IPS-20b (cell line): Measurements from ENCODE around the gene NR3C2.

ENCODE experiments used
- H3K27ac ChIP-seq: one replicate; pipeline ENCODE4 v1.5.1; 2013; ENCODE audit warnings: low read length
- H3K27me3 ChIP-seq: 2 replicates; pipeline ENCODE4 v1.6.1; 2013; ENCODE audit warnings: mild to moderate bottlenecking, low read length, inconsistent platforms; ENCODE audit not compliant: insufficient read depth
- H3K36me3 ChIP-seq: 2 replicates; pipeline ENCODE4 v1.6.1; 2013; ENCODE audit warnings: low read depth, mild to moderate bottlenecking, inconsistent platforms, low read length, moderate library complexity; ENCODE audit not compliant: insufficient read depth
- H3K4me1 ChIP-seq: 2 replicates; pipeline ENCODE4 v1.6.1; 2013; ENCODE audit warnings: mild to moderate bottlenecking, control low read depth, inconsistent platforms, low read length, moderate library complexity; ENCODE audit not compliant: insufficient read depth
- H3K4me3 ChIP-seq: 2 replicates; pipeline ENCODE4 v1.5.1; 2013; ENCODE audit warnings: mild to moderate bottlenecking, low read length, inconsistent platforms
- H3K9ac ChIP-seq: 2 replicates; pipeline ENCODE4 v1.6.1; 2013; ENCODE audit warnings: low read depth, mild to moderate bottlenecking, inconsistent platforms, low read length, moderate library complexity
- H3K9me3 ChIP-seq: 2 replicates; pipeline ENCODE4 v1.6.1; 2013; ENCODE audit warnings: mild to moderate bottlenecking, low read depth, low read length, inconsistent platforms; ENCODE audit not compliant: insufficient read depth

The NR3C2 gene

DNA sequence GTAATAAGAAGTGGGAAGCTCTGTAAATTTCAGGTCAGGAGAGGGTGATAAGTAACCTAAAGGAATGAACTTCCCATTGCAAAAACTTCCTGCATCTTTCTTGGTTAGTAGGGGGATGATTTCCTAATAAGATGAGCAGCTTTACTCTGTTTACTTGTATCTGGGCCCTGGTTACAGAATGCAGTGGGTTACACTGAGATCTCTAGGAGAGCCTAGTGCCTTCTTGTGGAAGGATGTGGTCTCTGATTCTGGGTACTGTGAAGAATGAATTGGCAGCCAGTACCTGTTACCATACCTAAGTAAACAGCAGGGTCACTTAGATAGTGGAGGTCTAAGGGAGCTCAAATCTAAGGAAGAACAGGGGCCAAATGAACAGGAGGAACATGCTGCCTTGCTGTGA lies 389.8 kb downstream of the NR3C2 start:
- no peaks in the 10 kb centered on the region for H3K36me3 ChIP-seq
- H3K9me3 ChIP-seq: no peaks in the 10 kb centered on the region
- H3K9ac ChIP-seq: no peak overlapping the region
- no peaks in the 10 kb centered on the region for H3K27me3 ChIP-seq
- H3K27ac ChIP-seq: no peak overlapping the region
- H3K4me3 ChIP-seq: no peak overlapping the region
- no peaks in the 10 kb centered on the region for H3K4me1 ChIP-seq

DNA sequence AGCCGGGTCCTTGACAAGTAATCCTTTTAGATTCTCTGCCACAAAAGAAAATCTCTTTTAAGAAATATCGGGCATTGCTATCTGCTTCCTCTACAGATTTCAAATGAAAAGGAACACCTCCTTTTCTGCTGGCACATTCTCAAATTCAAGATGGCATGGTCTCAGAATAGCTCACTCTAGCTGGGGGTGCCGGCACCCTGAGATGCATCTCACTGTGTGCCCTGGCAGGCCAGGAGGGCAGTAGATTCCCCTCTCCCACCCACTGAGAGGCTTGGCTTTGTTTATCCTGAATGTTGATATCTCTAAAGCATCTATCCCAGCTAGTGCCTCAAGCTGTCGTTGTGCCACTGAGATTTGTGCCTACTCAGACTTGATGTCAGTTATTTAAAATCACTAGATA lies 390.8 kb downstream of the NR3C2 start:
- Histone ChIP-seq H3K27me3 (no peaks in the 10 kb centered on the region), H3K4me1 (no peaks in the 10 kb centered on the region), H3K4me3 (no peak overlapping the region), H3K36me3 (no peaks in the 10 kb centered on the region), H3K9ac (no peak overlapping the region), H3K9me3 (no peaks in the 10 kb centered on the region), H3K27ac (no peak overlapping the region)

DNA sequence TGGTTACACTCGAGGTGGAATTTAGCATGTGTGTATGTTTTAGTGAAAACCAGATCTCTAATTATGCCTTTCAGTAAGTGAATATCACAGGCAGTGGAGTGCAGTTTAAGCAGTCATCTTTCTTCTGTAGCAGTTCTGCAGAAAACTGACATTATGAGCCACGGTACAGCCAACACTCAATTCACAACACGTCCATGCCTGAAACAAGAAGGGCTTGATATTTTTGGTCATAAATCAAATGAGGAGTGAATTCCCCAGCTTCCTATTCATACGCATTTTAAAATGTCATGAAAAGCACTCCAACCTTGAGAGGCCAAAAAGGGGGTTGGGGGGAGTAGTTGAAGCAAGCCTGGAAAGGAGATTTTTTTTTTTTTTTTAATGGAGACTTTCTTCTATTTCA lies 393.6 kb downstream of the NR3C2 start:
- no peaks in the 10 kb centered on the region for H3K9me3 ChIP-seq
- H3K4me1 ChIP-seq: no peaks in the 10 kb centered on the region
- no peak overlapping the region for H3K27ac ChIP-seq
- no peaks in the 10 kb centered on the region for H3K27me3 ChIP-seq
- no peaks in the 10 kb centered on the region for H3K36me3 ChIP-seq
- H3K9ac ChIP-seq: no peak overlapping the region
- H3K4me3 ChIP-seq: no peak overlapping the region

DNA sequence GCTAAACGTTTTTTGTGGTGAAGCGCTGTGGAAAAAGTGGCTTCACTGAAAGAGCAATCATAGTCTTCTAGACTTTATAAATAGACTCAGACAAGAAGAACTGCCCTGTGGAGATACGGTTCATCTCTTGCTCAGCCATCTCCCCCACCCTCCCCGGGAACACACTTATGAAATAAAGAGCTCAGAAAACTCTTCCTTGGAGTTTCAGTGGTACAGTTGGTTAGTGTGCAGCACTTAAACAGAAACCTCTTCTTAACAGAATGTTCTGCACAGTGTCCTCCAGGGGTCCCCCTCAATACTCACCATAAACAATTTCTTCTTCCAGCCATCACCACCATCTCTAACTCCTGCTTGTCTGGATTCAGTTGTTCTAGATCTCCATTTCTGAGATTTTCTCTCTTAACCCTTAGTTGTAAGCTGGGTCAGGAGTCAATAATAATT lies 397.3 kb downstream of the NR3C2 start:
- Histone ChIP-seq H3K27me3 (no peaks in the 10 kb centered on the region), H3K4me1 (no peaks in the 10 kb centered on the region), H3K9me3 (no peaks in the 10 kb centered on the region), H3K27ac (no peak overlapping the region), H3K36me3 (no peaks in the 10 kb centered on the region), H3K4me3 (no peak overlapping the region), H3K9ac (no peak overlapping the region)

DNA sequence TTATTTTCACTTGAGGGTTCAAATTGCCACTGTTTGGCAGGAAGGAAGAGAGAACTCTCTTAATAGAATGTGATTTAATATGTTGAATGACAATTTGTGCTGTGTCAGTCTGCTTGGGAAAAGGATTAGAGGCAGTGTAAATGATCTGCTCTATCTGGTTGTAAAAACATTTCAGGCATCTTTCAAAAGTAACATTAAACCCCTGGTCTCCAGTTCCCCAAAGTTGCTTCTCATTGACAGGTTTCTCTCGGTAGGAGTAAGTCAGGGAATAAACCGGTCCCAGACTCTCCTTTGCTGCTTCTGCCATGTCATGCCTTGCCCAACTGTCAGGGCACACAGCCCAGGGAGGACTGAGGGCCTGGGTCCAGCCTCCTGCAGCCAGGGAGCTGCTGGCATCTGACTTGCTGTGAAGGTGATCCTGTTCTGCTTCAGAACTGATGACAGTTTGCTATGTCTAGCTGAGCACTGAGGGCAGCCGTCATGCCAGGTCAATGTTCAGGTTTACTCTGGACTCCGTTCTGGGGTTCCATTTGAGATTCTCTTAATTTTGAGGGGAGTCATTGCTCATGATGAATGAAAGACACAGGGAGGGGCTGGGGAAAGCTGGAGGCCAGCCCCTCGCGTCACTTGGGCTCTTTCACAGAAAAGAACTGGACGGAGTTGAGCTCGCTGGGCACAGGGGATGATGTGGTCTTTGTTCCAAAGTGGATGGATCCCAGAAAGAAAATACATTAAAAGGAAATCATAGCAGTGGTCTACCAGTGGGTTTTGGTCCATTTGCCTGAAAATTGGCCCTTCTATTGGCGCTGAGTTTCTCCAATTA lies 397.9 kb downstream of the NR3C2 start:
- Histone ChIP-seq H3K9me3 (no peaks in the 10 kb centered on the region), H3K4me1 (no peaks in the 10 kb centered on the region), H3K27ac (no peak overlapping the region), H3K36me3 (no peaks in the 10 kb centered on the region), H3K27me3 (no peaks in the 10 kb centered on the region), H3K9ac (no peak overlapping the region), H3K4me3 (no peak overlapping the region)

DNA sequence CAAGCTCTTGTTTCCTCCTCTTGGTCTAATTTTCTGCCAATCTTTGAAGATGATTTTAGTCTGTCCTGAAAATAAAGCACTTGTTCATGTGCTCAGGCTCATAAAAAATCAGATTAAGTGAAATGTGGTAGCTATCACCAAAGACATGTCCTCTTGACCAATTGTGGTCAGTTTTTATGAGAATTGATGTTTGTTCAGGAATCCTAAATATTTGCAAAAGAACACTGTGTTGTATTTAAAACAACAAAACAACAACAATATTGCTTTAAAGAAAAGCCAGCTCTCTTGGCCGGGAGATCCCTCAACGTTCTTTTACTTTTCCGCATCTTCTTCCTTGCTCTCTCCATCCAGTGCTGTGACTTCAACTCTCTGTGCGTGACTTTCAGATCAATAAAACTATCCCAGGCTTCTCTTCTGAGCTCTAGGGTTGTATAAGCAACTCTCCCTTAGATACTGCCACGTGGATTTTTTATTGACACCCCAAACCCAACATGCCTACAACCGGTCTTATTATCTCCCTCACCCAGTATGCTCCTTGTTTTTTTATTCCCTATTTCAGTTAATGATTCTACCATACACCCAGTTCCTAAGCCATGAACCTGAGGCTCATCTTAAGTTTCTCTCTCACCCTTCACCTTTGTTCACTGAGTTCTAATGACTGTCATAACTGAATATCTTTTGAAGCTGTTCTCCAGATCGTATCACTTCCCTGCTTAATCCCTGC lies 400.4 kb downstream of the NR3C2 start:
- H3K9me3 ChIP-seq: no peaks in the 10 kb centered on the region
- H3K36me3 ChIP-seq: no peaks in the 10 kb centered on the region
- H3K4me1 ChIP-seq: no peaks in the 10 kb centered on the region
- no peak overlapping the region for H3K27ac ChIP-seq
- no peak overlapping the region for H3K4me3 ChIP-seq
- H3K27me3 ChIP-seq: no peaks in the 10 kb centered on the region
- H3K9ac ChIP-seq: no peak overlapping the region

DNA sequence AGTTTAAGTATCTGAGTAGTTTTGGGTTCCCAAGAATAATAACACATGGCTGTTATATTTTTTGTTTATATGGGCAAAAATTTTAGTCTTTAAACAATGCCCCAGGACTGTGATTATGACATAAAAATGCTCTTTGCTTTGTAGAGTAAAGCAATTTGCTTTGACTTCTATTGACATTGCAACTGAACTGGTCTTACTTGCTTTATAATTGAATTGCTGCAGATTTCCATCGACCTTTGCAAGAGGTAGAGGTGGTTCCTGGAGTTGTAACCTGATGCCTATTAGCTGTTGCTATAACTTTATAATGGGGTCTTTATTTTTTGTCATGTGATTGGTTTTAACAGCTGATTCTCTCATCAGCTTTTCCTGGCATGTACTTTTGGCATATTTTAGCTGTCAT lies 407.4 kb downstream of the NR3C2 start:
- H3K27ac ChIP-seq: no peak overlapping the region
- no peak overlapping the region for H3K4me3 ChIP-seq

DNA sequence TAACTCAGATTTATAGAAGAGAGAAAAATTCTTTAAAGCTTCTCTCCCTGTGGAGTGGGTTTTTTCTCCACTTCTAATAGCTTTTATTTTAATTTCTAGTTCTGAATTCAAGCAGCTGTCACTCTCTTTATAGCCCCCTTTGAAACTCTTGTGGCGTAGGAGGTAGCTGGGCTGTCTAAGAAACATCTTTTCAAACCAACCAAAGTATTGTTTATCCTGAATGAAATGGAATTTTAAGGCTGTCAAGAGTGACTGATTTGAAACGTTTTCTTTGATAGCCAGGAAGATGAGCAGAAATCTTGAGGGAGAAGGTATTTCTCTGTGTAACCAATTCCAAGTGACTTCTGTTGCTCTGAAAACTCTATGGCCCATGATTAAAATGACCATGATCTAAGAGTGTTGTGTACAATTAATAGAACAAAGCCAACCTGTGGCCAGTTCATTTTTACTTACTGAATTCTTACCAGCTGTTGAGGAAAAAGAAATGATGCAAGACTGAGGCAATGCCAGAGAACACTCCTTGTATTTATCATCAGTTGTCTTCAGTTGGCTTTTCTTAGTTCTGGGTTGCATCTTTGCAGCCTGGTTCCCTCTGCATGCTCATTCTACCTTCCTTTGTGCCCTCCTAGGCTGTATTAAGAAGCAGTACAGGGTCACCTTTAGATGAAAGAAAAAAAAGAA lies 411.9 kb downstream of the NR3C2 start:
- no peak overlapping the region for H3K9ac ChIP-seq
- H3K4me1 ChIP-seq: no peaks in the 10 kb centered on the region; the same call in 1 of the 2 replicates
- no peaks in the 10 kb centered on the region for H3K36me3 ChIP-seq
- no peak overlapping the region for H3K4me3 ChIP-seq
- H3K9me3 ChIP-seq: no peaks in the 10 kb centered on the region
- no peaks in the 10 kb centered on the region for H3K27me3 ChIP-seq
- no peak overlapping the region for H3K27ac ChIP-seq

More for the DNA sequence above, 407.4 kb downstream of the NR3C2 start:
- Histone ChIP-seq H3K9ac (no peak overlapping the region), H3K36me3 (no peaks in the 10 kb centered on the region), H3K4me1 (no peaks in the 10 kb centered on the region), H3K9me3 (no peaks in the 10 kb centered on the region), H3K27me3 (no peaks in the 10 kb centered on the region)

DNA sequence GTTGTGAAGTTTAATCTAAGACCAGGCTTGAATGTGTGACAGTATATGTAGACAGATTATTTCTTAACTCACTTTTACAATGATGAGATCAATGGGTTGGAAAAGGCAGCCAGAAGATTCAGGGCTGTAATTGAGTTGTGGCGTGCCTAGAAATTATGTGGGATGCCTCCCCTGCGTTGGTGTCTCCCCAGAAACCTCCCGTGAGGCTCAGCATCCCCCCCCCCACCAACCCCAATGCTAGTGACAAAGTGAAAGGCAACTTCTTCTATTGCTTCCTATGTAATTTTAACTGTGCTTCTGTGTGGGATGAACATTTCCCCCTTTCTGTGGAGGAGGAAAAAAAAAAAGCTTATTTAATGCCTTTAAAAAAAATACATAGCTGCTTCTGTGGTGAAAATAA lies 412.4 kb downstream of the NR3C2 start:
- H3K9ac ChIP-seq: no peak overlapping the region

More for the DNA sequence above, 412.4 kb downstream of the NR3C2 start:
- H3K27me3 ChIP-seq: no peaks in the 10 kb centered on the region
- H3K4me1 ChIP-seq: no peaks in the 10 kb centered on the region; the same call in 1 of the 2 replicates
- no peak overlapping the region for H3K27ac ChIP-seq
- no peaks in the 10 kb centered on the region for H3K36me3 ChIP-seq
- no peaks in the 10 kb centered on the region for H3K9me3 ChIP-seq
- H3K4me3 ChIP-seq: no peak overlapping the region
